Karpas-422 (cell line): Measurements from ENCODE around the gene RFXANK. TPM values are rescaled to one million over a fixed set of nuclear protein-coding genes. Genes with fewer than 3 reads are reported as not detected.
"Not testable (repeated sequence)": the region's sequence is repeated elsewhere in the genome, so short reads cannot be mapped to it uniquely, and the experiment has no call there.

ENCODE experiments used
- DNase-seq: peaks from one replicate; pipeline ENCODE4 v3.0.0-alpha.2; 2015
- H2AFZ ChIP-seq: fragments of 200-600 bp; sonication (generic); 2 replicates; pipeline ENCODE4 v1.6.1; 2014; ENCODE audit warnings: antibody characterized with exemption, low read length, mixed read lengths
- H3K27ac ChIP-seq: fragments of 200-600 bp; sonication (generic); 2 replicates; pipeline ENCODE4 v1.5.1; 2014; ENCODE audit warnings: mild to moderate bottlenecking, low read length, moderate library complexity
- H3K27me3 ChIP-seq: fragments of 200-600 bp; sonication (generic); 2 replicates; pipeline ENCODE4 v1.6.1; 2014; ENCODE audit warnings: low read length, mixed read lengths
- H3K36me3 ChIP-seq: fragments of 200-600 bp; sonication (generic); 2 replicates; pipeline ENCODE4 v1.6.1; 2014; ENCODE audit warnings: low read length, mixed read lengths; ENCODE audit not compliant: insufficient read depth
- H3K4me1 ChIP-seq: fragments of 200-600 bp; sonication (generic); 2 replicates; pipeline ENCODE4 v1.6.1; 2014; ENCODE audit warnings: mild to moderate bottlenecking, low read length, mixed read lengths
- H3K4me2 ChIP-seq: fragments of 200-600 bp; sonication (generic); 2 replicates; pipeline ENCODE4 v1.6.1; 2014; ENCODE audit warnings: low read length, low read depth, mild to moderate bottlenecking; ENCODE audit not compliant: poor library complexity, severe bottlenecking
- H3K4me3 ChIP-seq: fragments of 200-600 bp; sonication (generic); 2 replicates; pipeline ENCODE4 v1.5.1; 2014; ENCODE audit warnings: mild to moderate bottlenecking, antibody characterized with exemption, low read length, mixed read lengths
- H3K79me2 ChIP-seq: fragments of 200-600 bp; sonication (generic); 2 replicates; pipeline ENCODE4 v1.6.1; 2014; ENCODE audit warnings: mild to moderate bottlenecking, low read length, mixed read lengths
- H3K9ac ChIP-seq: fragments of 200-600 bp; sonication (generic); 2 replicates; pipeline ENCODE4 v1.6.0; 2014; ENCODE audit warnings: low read length
- H3K9me2 ChIP-seq: fragments of 200-600 bp; sonication (generic), shearing (Covaris generic); replicated peaks from 2 replicates; pipeline ENCODE4 v1.6.0; 2014; ENCODE audit warnings: mild to moderate bottlenecking, low read length, moderate library complexity; ENCODE audit not compliant: insufficient read depth
- H3K9me3 ChIP-seq: fragments of 300-700, 200-600 bp; sonication (generic); 2 replicates; pipeline ENCODE4 v1.6.1; 2014; ENCODE audit warnings: low read length, mixed read lengths
- H4K20me1 ChIP-seq: fragments of 200-600 bp; sonication (generic); 2 replicates; pipeline ENCODE4 v1.6.1; 2014; ENCODE audit warnings: mild to moderate bottlenecking, antibody characterized with exemption, low read length, low read depth; ENCODE audit not compliant: insufficient read depth
- total RNA-seq: library from RNA; depleted of rRNA; stranded (reverse); fragments of >200 nt; shearing (Covaris generic); gene quantifications from 2 replicates; pipeline ENCODE4 v1.2.3, GENCODE V29; 2014; ENCODE audit warnings: low replicate concordance; rRNA removed

Gene RFXANK, protein sequence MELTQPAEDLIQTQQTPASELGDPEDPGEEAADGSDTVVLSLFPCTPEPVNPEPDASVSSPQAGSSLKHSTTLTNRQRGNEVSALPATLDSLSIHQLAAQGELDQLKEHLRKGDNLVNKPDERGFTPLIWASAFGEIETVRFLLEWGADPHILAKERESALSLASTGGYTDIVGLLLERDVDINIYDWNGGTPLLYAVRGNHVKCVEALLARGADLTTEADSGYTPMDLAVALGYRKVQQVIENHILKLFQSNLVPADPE
- total RNA-seq = 170 and 176 TPM in 2 replicates

GRCh38 chr19:19192078-19192882 lies at the start of gene RFXANK, which contains the start of gene BORCS8:
TSS of gene RFXANK (plus strand) at chr19:19192258. CDS start at chr19:19193947, 1,689 bp downstream.
TSS of gene BORCS8 (minus strand) at chr19:19192152. CDS start at chr19:19192117, 35 bp downstream.
- H3K9ac ChIP-seq = peak within 1 kb of the TSS; percentile 100
- H3K9me3 ChIP-seq = no peaks in the 10 kb centered on the region
- H3K4me2 ChIP-seq = peak within 1 kb of the TSS; percentile 100
- peak; percentile 100 for DNase-seq
- H3K79me2 ChIP-seq = peaks cover 52% of the 10 kb centered on the region
- H3K27me3 ChIP-seq = no peaks in the 10 kb centered on the region
- H3K27ac ChIP-seq = peak within 1 kb of the TSS; percentile 95
- H3K36me3 ChIP-seq = peaks cover 13% of the 10 kb centered on the region
- H4K20me1 ChIP-seq = no peaks in the 10 kb centered on the region
- peak within 1 kb of the TSS; percentile 99 for H3K4me3 ChIP-seq
- no peaks in the 10 kb centered on the region for H3K9me2 ChIP-seq
- H3K4me1 ChIP-seq = peaks cover 26% of the 10 kb centered on the region
- peak within 1 kb of the TSS; percentile 99 for H2AFZ ChIP-seq

DNA sequence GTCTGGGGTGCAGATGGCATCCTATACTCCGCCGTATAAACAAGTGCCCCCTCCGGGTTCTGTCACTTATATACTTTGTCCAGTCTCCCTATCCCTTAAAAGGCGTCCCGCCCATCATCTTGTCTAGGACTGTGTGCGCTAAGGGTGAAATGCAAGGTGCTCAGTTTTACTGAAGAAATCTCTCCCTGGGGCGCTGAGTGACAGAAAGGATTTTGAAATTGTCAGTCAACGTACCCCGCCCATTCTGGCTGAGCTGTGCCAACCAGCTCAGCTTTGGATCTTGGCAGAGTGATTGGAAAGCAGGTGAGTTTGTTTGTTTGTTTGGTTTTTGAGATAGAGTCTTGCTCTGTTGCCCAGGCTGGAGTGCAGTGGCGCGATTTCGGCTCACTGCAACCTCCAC lies 49.7 kb upstream of the RFXANK start:
- H3K4me2 ChIP-seq = no peak overlapping the region
- H2AFZ ChIP-seq = no peak overlapping the region
- no peaks in the 10 kb centered on the region for H3K9me3 ChIP-seq
- H3K4me3 ChIP-seq = no peak overlapping the region
- no peak overlapping the region for H3K9ac ChIP-seq
- H3K4me1 ChIP-seq = peaks cover 34% of the 10 kb centered on the region
- peaks cover 7% of the 10 kb centered on the region; the same call in 1 of the 2 replicates for H3K79me2 ChIP-seq
- no peaks in the 10 kb centered on the region for H3K27me3 ChIP-seq
- H3K27ac ChIP-seq = no peak overlapping the region
- peak; percentile 62 for DNase-seq
- peaks cover 25% of the 10 kb centered on the region for H3K36me3 ChIP-seq
- peaks cover 10% of the 10 kb centered on the region; the same call in 1 of the 2 replicates for H4K20me1 ChIP-seq
- H3K9me2 ChIP-seq = no peaks in the 10 kb centered on the region

DNA sequence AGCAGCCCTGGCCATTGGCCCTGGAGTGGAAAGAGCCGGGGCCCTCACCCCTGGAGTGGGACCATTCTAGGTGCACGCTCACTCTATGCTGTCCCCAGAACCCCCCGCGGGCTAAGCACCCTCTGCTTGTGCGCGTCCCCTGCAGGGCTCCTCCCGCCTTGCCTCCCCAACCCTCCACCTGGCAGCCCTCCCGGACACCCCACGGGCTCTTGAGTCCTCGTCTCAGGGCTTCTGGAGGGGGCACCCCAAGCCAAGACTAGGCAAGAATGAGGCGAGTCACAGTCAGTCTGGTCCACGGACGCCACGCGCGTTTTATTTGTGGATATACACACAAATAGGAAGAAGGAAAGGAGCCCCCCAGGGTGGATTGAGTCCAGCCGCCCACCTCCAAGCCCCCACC lies 46.8 kb upstream of the RFXANK start:
- peaks cover 47% of the 10 kb centered on the region for H3K4me1 ChIP-seq
- no peak overlapping the region for H3K4me2 ChIP-seq
- H3K27me3 ChIP-seq = no peaks in the 10 kb centered on the region
- no peak for DNase-seq
- H3K9me2 ChIP-seq = no peaks in the 10 kb centered on the region
- peaks cover 24% of the 10 kb centered on the region; the same call in 1 of the 2 replicates for H4K20me1 ChIP-seq
- H3K36me3 ChIP-seq = peaks cover 42% of the 10 kb centered on the region
- no peaks in the 10 kb centered on the region for H3K9me3 ChIP-seq
- H2AFZ ChIP-seq = no peak overlapping the region
- H3K9ac ChIP-seq = no peak overlapping the region
- no peak overlapping the region for H3K27ac ChIP-seq
- no peaks in the 10 kb centered on the region for H3K79me2 ChIP-seq
- no peak overlapping the region for H3K4me3 ChIP-seq

DNA sequence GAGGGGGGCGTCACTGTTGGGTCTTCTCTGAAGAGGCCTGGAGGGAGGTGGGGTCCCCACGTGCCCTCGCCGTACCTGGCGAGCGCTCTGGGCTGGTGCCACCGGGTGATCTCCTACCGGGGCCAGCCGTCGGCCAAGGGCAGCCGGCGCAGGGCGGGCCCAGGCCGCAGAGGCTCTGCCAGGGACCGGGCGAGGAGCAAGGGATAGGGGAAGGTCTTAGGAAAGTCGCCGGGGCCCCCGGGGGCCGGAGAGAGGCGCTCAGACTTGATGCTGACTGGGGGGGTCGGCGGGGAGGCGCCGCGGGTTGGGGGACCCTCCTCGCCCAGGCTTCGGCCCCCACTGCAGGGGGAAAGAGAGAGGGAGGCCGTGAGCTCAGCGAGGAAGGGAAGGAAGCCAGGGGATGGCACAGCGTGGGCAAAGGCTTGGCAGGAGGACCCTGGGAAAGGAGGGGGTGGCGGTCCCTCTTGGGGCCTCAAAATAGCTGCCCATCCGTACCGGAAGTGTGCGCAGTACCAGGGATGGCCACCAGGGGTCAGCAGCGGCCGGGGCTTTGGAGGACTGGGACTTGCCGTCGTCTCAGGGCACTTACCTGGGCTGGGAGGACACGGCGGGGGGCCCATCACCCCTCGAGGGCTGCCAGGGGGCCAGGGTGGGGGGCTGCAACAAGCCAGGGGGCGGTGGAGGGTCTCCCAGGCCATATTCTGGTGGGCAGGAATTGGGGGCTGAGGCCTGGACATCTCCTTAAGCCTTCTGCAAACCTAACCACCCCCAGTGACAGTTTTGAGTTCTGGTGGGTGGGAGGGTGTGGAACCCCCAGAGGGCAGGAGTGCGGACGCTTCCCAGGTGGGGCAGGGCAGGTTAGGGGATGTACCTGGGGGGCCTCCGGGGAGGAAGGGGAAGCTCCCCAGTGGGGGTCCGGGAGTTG lies 46.1 kb upstream of the RFXANK start:
- no peak overlapping the region for H3K9ac ChIP-seq
- no peaks in the 10 kb centered on the region for H3K79me2 ChIP-seq
- peaks cover 53% of the 10 kb centered on the region for H3K4me1 ChIP-seq
- H3K27me3 ChIP-seq = no peaks in the 10 kb centered on the region
- no peaks in the 10 kb centered on the region for H3K9me3 ChIP-seq
- no peak overlapping the region for H3K4me2 ChIP-seq
- H3K9me2 ChIP-seq = no peaks in the 10 kb centered on the region
- H3K36me3 ChIP-seq = peaks cover 44% of the 10 kb centered on the region
- H4K20me1 ChIP-seq = peaks cover 26% of the 10 kb centered on the region; the same call in 1 of the 2 replicates
- no peak overlapping the region for H3K4me3 ChIP-seq
- peak overlapping the region; percentile 64 for H3K27ac ChIP-seq
- DNase-seq = peak; percentile 91
- H2AFZ ChIP-seq = no peak overlapping the region

GRCh38 chr19:19146865-19147264 lies 45.2 kb upstream of the RFXANK start:
- Histone ChIP-seq H2AFZ (no peak overlapping the region), H3K36me3 (peaks cover 48% of the 10 kb centered on the region), H3K4me1 (peaks cover 60% of the 10 kb centered on the region)

GRCh38 chr19:19147344-19147743 lies 44.7 kb upstream of the RFXANK start:
- Histone ChIP-seq H3K4me3 (no peak overlapping the region), H2AFZ (no peak overlapping the region), H3K36me3 (peaks cover 48% of the 10 kb centered on the region), H3K79me2 (0 out of 2 replicates have a peak, but pooled peaks cover 2% of the 10 kb centered on the region), H3K9me2 (no peaks in the 10 kb centered on the region), H3K9me3 (no peaks in the 10 kb centered on the region), H3K4me1 (peaks cover 65% of the 10 kb centered on the region), H3K27me3 (no peaks in the 10 kb centered on the region), H3K27ac (peak overlapping the region; percentile 64), H3K9ac (peak overlapping the region; percentile 30; the same call in 1 of the 2 replicates), H3K4me2 (no peak overlapping the region), H4K20me1 (peaks cover 33% of the 10 kb centered on the region; the same call in 1 of the 2 replicates)
- no peak for DNase-seq

More at GRCh38 chr19:19146865-19147264, 45.2 kb upstream of the RFXANK start:
- no peaks in the 10 kb centered on the region for H3K9me3 ChIP-seq
- no peak overlapping the region for H3K4me2 ChIP-seq
- peak overlapping the region; percentile 64 for H3K27ac ChIP-seq
- peaks cover 33% of the 10 kb centered on the region; the same call in 1 of the 2 replicates for H4K20me1 ChIP-seq
- no peaks in the 10 kb centered on the region for H3K27me3 ChIP-seq
- DNase-seq = no peak
- H3K9me2 ChIP-seq = no peaks in the 10 kb centered on the region
- H3K79me2 ChIP-seq = 0 out of 2 replicates have a peak, but pooled peaks cover 2% of the 10 kb centered on the region
- peak overlapping the region; percentile 30; the same call in 1 of the 2 replicates for H3K9ac ChIP-seq
- H3K4me3 ChIP-seq = no peak overlapping the region

DNA sequence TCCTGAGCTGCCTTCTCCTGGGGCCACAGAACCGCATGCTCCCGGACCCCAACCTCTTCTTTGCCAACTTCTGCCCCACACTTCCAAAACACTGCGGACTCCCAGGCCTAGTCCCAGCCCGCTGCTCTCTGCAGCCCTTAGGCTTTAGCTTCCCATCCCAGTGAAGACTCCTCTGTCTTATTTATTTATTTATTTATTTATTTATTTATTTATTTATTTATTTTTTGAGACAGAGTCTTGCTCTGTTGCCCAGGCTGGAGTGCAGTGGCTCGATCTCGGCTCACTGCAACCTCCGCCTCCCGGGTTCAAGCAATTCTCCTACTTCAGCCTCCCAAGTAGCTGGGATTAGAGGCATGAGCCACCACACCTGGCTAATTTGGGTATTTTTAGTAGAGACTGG lies 43.6 kb upstream of the RFXANK start:
- H3K79me2 ChIP-seq, H3K9ac ChIP-seq, H3K9me3 ChIP-seq, H3K9me2 ChIP-seq, H3K27me3 ChIP-seq, DNase-seq, H2AFZ ChIP-seq, H3K4me3 ChIP-seq, H3K4me2 ChIP-seq: not testable (repeated sequence)
- Histone ChIP-seq H3K36me3 (peaks cover 54% of the 10 kb centered on the region), H4K20me1 (peaks cover 38% of the 10 kb centered on the region; the same call in 1 of the 2 replicates), H3K4me1 (peaks cover 76% of the 10 kb centered on the region), H3K27ac (peak overlapping the region; percentile 77)
